Non-pigmented ciliary epithelial cell (primary cell): ENCODE data around the gene KCNIP4.
A peak's percentile ranks its signal among the peaks of the same experiment; 100 is the strongest.
"Not testable (repeated sequence)": the region's sequence is repeated elsewhere in the genome, so short reads cannot be mapped to it uniquely, and the experiment has no call there.

Source experiments
- DNase-seq: peaks from one replicate; pipeline ENCODE4 v3.0.0-alpha.2; 2010; ENCODE audit warnings: low read depth

Gene KCNIP4

DNA sequence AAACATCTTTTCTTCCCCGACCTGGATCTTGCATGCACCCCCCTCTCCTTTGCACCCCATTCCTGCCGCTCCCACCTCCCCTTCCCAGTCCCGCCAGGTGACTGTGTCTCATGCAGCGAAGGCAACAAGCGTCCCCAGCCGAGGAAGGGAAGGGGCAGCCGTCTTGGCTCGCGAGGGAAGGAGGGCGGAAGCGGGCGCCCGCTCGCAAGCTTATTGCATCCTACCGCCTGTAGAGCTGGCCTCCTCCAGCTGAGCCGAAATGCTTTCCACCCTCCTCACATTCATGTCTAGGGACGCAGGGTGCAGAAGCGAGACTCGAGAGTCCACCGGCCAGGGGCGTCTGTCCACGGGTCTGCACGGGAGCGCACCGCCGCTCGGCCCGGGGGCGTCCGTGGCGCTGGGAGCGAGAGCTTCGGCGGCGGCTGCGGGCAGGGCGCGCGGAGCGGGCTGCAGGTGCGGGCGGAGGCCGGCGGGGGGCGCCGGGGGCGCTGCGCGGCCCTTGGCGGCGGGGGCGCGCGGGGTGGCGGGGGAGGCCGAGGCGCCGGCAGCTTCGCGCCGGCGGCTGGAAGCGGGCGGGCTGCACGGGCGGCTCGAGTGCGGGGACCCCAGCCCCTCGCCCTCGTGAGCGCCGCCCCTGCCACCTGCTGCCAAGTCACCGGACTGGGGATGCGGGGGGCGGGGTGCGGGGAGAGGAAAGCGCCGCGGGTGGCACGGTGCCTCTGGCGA lies at the start of gene KCNIP4:
Gene KCNIP4, minus strand, starts transcription at position 426 of the 726 bp plus-strand sequence.
- DNase-seq, result no peak

DNA sequence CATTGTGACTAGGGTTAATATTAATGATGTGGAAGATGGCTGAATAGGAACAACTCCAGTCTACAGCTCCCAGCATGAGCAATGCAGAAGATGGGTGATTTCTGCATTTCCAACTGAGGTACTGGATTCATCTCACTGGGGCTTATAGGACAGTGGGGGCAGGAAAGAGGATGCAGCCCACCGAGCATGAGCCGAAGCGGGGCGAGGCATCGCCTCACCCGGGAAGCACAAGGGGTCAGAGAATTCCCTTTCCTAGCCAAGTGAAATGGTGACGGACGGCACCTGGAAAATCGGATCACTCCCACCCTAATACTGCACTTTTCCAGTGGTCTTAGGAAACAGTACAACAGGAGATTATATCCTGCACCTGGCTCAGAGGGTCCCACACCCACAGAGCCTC lies 48.0 kb upstream of the KCNIP4 start:
- not testable (repeated sequence) for DNase-seq

DNA sequence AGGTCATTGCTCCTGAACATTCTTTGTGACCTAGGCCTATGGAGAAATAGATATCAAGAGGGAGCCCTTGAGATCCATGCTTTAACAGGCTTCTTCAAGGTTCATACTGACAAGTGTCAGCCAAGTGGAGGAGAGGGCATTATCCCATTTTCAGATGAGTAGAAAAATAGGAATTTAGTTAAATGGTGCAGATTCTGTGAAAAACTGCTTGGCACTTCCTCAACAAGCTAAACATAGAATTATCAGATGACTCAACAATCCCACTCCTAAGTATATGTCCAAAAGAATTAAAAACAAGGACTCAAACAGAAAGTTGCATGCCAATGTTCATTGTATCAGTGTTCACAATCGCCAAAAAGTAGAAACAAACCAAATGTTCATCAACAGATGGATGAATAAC lies 43.8 kb upstream of the KCNIP4 start:
- DNase-seq, result peak; percentile 31

DNA sequence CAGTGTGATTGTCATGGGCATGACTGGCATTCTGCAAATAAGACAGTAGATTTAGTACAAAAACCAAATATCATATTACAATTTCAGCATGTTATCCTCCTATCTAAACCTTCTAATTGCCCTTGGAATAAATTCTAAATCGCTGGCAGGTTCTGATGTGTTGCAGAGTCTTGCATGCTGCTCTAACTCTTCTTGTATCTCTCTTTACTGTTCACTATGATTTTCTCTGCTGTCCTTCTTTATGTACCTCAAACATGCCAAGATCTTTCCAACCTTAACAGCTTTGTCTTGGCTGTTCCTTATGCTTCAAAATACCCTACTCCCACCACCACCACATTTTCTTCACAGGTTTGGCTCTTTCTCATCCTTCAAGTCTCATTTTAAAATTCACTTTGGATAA lies 43.0 kb upstream of the KCNIP4 start:
- no peak for DNase-seq

DNA sequence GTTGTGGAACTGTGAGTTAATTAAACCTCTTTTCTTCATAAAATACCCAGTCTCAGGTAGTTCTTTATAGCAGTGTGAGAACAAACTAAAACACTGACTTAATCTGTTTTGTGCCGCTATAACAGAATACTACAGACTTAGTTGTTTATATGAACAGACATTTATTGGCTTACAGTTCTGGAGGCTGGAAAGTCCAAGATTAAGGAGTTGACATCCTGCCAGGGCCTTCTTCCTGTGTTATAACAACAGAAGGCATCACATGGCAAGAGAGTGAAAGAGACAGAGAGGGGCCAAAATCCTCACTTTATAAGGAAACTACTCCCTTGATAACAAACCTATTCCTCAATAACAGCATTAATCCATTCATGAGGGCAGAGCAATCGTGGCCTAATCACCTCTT lies 42.5 kb upstream of the KCNIP4 start:
- no peak for DNase-seq

DNA sequence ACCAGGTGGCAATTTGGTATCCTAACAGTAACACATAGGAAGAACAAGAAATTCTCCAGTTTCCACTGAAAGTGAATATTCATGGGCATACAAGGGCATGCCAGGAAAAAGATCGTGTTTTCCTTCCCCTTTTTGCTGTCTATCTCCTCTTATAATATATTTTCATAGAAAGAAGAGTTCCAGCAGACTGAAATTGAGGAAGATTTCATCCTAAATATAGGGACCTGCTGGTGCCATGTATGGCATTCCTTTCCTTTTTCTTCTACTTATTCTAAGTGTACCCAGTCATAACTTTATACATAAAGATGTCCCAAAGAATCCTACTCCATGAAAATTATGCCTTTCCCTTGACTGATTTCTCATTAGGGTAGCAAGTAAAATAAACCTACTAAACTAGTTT lies 40.8 kb upstream of the KCNIP4 start:
- DNase-seq, result no peak

DNA sequence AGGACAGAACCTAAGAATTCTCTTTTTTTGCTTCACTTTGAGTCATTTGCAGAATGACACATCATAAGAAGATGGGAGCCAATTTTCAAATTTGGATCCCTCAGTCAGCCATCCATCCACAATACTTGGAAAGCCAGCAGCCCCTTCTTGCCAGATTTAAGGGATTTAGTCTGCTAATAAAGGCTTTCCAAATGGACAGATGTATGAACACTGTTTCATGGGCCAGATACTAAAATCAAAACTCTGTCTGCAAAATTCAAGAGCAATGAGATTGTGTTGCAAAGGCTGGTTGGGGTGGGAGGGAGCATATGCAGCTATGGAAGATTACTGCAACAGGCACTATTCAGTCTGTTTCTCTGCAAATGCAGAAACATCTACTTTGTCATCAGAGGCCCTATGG lies 37.7 kb upstream of the KCNIP4 start:
- no peak for DNase-seq

DNA sequence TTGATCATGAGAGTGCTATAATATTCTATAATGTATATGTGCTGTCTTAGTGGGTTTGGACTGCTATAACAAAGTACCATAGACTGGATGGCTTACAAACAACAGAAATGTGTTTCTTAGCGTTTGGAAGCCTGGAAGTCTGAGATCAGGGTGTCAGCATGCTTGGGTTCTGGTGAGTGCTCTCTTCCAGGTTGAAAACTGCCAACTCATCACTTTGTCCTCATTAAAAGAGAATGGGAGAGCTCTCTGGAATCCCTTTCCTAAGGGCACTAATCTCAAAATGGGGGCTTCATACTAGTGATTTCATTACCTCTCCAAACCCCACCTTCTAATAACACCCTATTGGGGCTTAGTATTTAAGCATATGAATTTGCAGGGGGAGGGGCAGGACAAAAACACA lies 33.5 kb upstream of the KCNIP4 start:
- DNase-seq, result no peak

DNA sequence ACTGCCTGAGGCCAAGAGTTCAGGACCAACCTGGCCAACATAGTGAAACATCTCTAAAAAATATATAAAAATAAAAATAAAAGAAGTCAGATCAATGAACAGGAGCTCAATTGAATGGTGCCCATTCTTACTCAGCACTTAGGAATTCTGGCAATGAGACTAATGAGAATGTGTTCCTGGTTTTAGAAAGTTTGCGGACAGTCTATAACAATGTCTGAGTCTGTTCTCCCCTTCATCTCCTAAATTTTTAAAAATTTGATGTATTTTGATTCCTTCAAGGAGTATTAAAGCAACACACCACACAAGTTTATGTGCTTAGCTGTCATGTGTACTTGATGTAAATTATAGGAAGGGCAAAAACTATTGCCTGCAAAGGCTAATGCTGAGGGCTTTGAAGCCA lies 30.6 kb upstream of the KCNIP4 start:
- DNase-seq, result no peak

DNA sequence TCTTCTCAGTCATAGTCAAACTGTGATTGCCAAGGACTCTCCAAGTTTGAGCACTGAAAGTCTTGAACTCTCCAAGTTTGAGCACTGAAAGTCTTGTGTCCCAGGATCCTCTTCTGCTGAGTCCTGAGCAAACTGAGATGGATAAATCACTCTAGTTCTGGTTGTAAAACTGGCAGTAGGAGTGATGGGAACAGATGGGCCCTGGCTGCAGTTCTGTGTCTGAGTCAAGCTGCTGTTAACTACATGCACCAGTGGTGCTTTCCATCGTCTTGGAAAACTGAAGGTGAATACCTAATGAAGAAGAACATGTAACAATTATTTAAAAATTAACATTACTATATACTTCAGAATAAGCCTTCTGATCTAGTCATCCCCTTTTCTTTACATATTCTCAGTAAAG lies 27.6 kb upstream of the KCNIP4 start:
- DNase-seq, result no peak

DNA sequence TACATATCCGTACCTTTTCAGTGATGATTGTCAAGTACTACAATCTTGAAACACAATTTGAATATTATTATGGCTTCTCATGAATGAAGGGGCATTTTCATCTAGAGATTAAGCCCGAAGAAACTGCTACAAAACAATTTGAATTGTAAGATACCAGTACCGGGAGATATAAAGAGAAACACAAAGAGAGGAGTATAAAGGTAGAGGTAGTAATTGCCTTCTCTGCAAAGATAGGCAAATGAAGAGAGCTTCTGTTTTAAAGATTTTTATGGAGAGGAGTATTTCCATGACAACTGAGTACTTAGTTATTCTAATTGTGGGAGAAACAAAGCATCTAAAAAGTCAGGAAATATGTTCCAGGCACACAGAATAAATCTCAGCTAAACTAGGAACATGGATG lies 25.3 kb upstream of the KCNIP4 start:
- no peak for DNase-seq

DNA sequence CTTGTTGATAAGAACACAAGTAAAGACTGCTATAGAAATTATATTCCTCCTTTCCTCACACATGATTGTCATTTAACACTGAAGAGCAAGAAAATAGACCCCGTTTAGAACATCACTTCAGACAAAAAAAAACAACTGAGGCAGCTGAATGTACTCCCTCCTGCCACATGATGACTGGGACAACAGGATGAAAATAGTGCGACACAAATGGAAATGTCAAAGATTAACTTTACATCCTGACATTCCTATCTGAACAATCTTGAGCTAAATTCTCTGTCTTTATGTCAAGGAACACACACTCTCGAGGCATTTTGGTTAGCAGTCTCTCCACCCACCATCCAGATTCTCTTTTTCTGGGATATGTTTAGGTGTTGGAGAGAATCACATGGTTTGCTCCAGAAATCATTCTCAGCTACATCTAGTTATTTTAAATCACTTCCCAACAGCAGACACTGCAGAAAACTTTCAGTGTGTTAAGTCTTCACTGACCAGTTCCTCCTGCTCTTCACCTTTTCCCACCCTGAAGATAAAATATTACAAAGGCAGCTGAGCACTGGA lies 16.3 kb upstream of the KCNIP4 start:
- no peak for DNase-seq

DNA sequence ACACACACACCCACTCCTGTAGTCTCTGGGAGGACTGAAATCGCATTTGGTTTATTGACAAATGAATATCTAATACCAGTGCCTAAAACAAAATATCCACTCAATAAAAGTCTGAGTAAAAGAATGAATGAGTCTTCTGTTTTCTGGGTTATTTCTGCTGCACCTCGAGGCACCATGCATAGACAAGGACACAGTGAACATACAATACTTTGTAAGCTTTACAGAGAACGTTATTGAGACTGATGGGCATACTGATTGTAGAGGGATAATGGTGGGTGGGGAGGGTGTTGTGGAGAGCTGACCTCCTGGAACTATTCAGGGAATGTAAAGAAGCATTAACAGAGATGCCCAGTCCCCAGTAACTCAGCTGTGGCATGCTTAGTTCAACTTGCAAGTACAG lies 14.1 kb upstream of the KCNIP4 start:
- no peak for DNase-seq

DNA sequence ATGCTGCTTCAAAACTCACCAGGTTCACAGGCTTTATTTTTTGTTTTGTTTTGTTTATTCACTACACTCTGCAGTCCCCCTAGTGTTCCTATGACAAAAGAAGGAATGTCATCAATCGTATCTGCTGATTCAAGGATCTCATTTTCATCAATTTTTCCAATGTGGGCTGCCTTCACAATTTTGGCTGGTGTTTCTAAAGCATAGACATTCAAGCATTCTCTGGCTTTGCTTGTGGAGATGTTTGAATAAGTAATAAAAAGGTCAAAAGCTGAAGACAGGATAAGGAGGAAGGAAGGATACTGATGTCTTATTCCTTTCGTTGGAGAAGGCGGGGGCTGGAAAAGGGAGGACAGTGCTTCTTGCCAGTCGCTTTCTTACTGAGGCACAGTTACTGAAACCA lies 12.2 kb upstream of the KCNIP4 start:
- no peak for DNase-seq

DNA sequence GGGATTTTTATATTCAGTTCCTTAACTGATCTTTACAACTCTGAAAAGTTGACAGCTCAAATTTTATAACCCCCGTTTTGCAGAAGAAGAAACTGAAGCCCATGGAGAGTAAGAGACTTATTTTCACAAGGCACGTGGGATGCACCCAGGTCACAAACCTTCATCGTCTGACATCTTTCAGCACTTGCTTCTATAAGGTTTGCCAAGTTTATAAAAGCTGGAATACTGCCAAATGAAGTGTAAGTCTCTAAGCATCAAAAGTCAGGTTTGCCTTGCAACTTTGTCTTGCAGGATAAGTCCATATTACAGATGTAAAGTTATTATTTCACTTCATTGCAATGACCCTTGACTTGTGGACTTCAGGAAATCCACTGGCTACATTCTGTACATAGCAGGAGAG lies 6.3 kb upstream of the KCNIP4 start:
- no peak for DNase-seq

DNA sequence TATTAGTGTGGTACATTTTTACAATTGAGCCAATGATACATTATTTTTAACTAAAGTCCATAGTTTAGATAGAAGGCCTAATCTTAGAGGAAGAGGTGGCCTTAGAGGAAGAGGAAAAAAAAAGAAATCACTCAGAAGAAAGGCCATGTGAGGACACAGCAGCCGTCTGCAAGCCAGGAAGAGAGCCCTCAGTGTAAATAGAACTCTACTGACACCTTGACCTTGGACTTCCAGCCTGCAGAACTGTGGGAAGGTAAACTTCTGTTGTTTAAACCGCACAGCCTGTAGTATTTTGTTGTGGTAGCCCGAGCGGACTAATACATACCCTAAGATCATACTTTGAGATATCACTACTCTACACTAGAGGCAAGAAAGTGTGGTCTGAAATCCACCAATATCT lies 5.1 kb upstream of the KCNIP4 start:
- DNase-seq, result no peak

DNA sequence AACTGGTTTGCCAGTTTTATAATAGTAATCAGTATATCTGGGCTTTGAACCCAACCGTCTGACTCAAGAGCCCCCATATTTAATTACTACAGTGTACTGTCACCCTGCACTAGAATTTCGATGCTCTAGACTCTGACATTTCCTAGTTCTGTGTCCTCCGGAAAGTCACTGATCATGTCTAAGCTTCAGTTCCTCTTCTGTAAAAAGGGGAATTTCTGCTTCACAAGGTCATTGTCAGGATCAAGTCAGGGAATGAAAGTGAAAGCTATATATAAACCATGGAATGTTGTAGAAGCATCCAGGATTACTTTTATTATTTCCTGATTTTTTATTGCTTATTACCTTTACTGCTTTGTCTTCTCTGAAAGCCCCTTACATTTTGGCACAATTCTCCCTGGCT lies 4.0 kb upstream of the KCNIP4 start:
- DNase-seq, result no peak

DNA sequence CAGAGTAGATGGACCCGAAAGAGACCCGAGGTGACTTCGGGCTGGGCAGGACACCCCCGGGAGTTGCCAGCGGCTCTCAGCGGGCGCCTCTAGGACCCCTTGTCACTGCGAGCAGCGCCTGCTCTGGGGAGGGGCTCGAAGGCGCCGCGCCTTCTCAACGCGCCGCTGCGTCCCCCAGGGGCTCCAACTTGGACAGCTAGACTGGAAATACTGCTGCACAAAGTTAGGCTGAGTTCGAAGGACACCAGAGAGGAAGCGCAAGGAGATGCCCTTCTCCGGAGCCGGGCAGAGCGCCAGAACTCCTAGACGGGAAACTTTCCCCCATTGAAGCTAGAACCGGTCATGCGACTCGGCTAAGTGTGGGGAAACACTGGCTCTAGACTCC lies 493 bp upstream of the KCNIP4 start:
- no peak for DNase-seq

DNA sequence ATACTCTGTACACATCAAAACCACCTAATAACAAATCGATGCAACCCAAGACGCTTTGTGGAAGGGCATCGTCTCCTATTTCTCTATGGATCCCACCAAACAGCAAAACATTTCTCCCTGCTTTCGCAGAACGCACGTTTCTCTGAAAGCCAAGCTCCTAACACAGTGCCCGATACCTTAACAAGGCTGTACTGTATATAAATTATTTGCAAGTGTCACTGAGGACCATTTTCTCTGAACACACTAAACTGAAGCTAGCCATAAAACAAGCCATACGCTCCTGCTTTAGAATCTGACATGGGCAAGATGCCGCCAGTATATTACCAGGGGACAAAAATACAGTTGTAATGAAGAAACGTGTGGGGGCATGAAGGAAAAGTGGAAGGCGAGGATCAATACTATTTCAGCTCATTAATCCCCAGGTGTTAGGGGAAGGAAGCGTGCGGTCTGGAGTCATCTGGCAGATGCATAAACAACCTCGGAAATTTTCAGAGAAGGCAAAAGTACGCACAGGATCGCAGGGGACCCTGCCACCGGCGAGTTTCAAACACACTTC lies 703 bp downstream of the KCNIP4 start:
- DNase-seq, result no peak

DNA sequence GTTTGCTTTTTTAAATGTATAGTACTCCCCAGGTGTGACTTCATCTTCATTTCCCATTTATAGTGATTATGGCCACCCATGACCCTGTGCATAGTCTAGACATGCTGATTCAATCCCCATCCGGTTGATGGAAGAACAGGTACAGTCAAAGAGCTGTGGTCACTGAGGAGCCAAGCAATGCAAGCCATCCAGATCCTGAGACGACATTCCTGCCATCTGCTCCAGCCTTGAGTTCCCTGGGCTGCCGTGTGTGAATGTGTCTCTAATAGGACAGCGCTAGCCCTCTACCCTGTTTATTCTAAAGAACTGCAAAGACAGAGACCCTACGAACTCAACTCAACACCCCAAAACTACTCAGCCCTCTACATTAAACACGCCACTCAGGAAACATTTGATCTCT lies 1.7 kb downstream of the KCNIP4 start:
- no peak for DNase-seq

DNA sequence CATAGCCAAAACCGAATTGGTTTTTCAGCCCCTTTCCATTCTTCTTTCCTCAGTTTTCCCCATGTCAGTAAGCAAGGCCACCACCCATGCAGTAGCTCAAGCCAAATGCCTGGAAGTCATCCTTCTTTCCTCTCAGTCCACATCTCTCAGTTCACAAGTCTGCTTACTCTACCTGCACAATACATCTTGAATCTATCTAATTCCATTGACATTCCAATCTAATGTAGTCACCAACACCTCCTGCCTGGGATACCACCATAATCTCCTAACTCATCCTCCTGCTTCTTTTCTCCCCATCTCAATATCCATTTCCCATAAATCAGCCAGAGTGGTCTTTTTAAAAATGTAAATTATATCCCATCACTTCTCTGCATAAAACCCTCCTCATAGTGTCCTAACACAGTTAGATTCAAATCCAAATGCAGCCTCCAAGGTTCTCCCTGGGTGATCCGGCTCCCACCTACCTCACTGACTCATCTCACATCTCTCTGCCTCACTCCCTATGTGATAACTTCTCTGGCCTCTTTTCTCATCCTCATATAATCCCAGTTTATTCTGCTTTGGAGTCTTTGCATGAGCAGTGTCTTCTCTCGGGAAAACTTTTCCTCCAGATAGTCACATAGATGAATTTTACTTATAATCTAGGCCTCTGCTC lies 26.9 kb downstream of the KCNIP4 start:
- no peak for DNase-seq

DNA sequence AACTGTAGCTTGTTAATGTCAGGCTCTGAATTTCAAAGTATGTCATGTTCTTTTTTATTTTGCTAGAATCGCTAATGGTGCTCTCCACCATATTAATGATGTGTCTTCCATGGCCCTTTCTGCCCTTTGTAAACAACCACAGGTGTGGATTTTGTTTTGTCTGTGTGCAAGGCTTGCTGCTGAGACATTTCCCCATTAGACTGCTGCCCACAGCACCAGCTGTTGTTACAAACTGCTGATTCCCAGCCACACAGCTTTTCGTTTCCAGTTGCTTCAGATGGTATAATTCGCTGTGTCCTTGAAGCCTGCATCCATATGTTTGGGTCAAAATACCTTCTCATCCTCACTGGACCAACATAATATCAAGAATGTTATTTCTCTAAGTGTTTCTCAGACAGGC lies 32.8 kb downstream of the KCNIP4 start:
- DNase-seq, result no peak

DNA sequence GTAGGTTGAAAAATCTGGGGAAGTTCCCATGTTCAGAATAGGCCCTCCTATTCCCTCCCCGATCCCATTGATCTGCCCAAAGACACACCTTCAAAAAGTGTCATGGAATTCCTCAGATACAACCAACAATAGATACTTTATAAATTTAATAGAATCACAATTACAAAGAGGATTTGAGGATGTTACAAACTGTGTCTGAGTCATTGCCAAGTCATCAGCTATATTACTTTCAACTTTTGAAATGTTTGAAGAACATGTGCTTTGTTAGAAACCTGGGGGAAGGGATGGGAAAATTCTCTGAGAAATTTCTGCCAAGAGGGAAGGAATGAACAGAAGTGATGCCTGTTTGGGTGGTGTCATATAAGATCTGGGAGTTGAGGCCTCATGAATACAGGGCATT lies 46.7 kb downstream of the KCNIP4 start:
- DNase-seq, result no peak

DNA sequence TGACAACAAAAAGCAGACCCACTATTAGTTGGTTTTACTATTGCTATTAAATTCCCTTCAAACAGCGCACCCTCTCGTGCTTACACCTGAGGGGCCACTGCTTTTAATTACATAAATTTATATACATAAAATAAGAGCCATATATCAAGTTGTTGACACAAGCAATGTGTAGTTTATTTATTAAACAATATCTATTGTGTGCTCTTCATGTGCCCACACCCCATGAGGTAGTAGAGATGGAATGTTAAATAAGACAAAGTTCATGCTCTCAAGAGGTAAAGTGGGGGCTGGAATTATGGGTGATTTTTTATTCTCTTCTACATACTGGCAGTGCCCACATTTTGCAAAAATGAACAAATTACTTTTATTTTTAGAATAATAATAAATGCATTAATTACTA lies 47.3 kb downstream of the KCNIP4 start:
- no peak for DNase-seq
